ENCODE data around the gene IRF6. TPM values are rescaled to one million over a fixed set of nuclear protein-coding genes. Genes with fewer than 3 reads are reported as not detected.

The IRF6 gene
- total RNA-seq, 1 donor from 2014 or later, result 0.42 TPM

- Mint-ChIP-seq H3K36me3 (ENCODE audit: low read depth) (no peaks in the 10 kb centered on the region), H3K27me3 (peaks cover 37% of the 10 kb centered on the region), H3K27ac (no peak overlapping the region), H3K4me3 (no peak overlapping the region), H3K4me1 (peaks cover 4% of the 10 kb centered on the region), H3K9me3 (no peaks in the 10 kb centered on the region)
- ChIA-PET POLR2A (interaction anchor here (0.8 kb wide), 1 partner anchor 8 kb away, joined by 3 read pairs; no protein-coding TSS in a partner anchor), CTCF (interaction anchor here (0.7 kb wide), 1 partner anchor 244 kb away, joined by 3 read pairs; no protein-coding TSS in a partner anchor)
- TF ChIP-seq CTCF (IDR thresholded peaks at IDR 0.05), result no peak
- no peak for ATAC-seq (ENCODE audit: low read depth)
- intact Hi-C loops (cut with micrococcal nuclease), result no loop called here
- DNase-seq, result no peak
These were observed 13.1 kb upstream of the IRF6 start for GRCh38 chr1:209819058-209819457.

GRCh38 chr1:209817691-209818090 is 11.7 kb upstream of the IRF6 start:
- ChIA-PET POLR2A (no interaction called here), CTCF (interaction anchor here (1.1 kb wide), 1 partner anchor 10 kb away, joined by 3 read pairs; the partner anchor contains the start of gene UTP25)
- no peaks in the 10 kb centered on the region for H3K9me3 Mint-ChIP-seq
- H3K27me3 Mint-ChIP-seq, result peaks cover 33% of the 10 kb centered on the region
- ATAC-seq (ENCODE audit: low read depth) (no peak), DNase-seq (no peak)
- no peak overlapping the region for H3K27ac Mint-ChIP-seq
- no peak for TF ChIP-seq CTCF (IDR thresholded peaks at IDR 0.05)
- intact Hi-C loops (cut with micrococcal nuclease), result no loop called here
- H3K4me1 Mint-ChIP-seq, result peaks cover under 1% of the 10 kb centered on the region
- H3K4me3 Mint-ChIP-seq, result no peak overlapping the region
- H3K36me3 Mint-ChIP-seq (ENCODE audit: low read depth), result no peaks in the 10 kb centered on the region

- POLR2A ChIA-PET, result no interaction called here
- intact Hi-C loops (cut with micrococcal nuclease), result no loop called here
- H3K4me1 Mint-ChIP-seq, result no peaks in the 10 kb centered on the region
- H3K9me3 Mint-ChIP-seq, result no peaks in the 10 kb centered on the region
- TF ChIP-seq CTCF (IDR thresholded peaks at IDR 0.05), result no peak
- DNase-seq (no peak), ATAC-seq (ENCODE audit: low read depth) (no peak)
- CTCF ChIA-PET, result no interaction called here
- H3K4me3 Mint-ChIP-seq, result no peak overlapping the region
- no peak overlapping the region for H3K27ac Mint-ChIP-seq
- H3K27me3 Mint-ChIP-seq, result peaks cover 30% of the 10 kb centered on the region
- H3K36me3 Mint-ChIP-seq (ENCODE audit: low read depth), result no peaks in the 10 kb centered on the region
These were observed 11.0 kb upstream of the IRF6 start for GRCh38 chr1:209816923-209817322.

GRCh38 chr1:209815931-209816341 is 10.0 kb upstream of the IRF6 start:
- Mint-ChIP-seq H3K4me1 (no peaks in the 10 kb centered on the region), H3K9me3 (no peaks in the 10 kb centered on the region), H3K27ac (no peak overlapping the region), H3K36me3 (ENCODE audit: low read depth) (no peaks in the 10 kb centered on the region), H3K4me3 (no peak overlapping the region), H3K27me3 (peaks cover 23% of the 10 kb centered on the region)
- intact Hi-C loops (cut with micrococcal nuclease), result no loop called here
- ATAC-seq (ENCODE audit: low read depth), result no peak
- no peak for DNase-seq
- ChIA-PET POLR2A (no interaction called here), CTCF (interaction anchor here (3.9 kb wide), 1 partner anchor 7 kb away, joined by 17 read pairs; no protein-coding TSS in a partner anchor)
- no peak for TF ChIP-seq CTCF (IDR thresholded peaks at IDR 0.05)

GRCh38 chr1:209815490-209815889 is 9.5 kb upstream of the IRF6 start:
- Mint-ChIP-seq H3K27ac (no peak overlapping the region), H3K4me1 (no peaks in the 10 kb centered on the region), H3K36me3 (ENCODE audit: low read depth) (no peaks in the 10 kb centered on the region), H3K4me3 (no peak overlapping the region), H3K9me3 (no peaks in the 10 kb centered on the region), H3K27me3 (peaks cover 18% of the 10 kb centered on the region)
- DNase-seq (no peak), ATAC-seq (ENCODE audit: low read depth) (no peak)
- no peak for TF ChIP-seq CTCF (IDR thresholded peaks at IDR 0.05)
- ChIA-PET CTCF (interaction anchor here (1.1 to 3.9 kb wide), 2 partner anchors 8 to 12 kb away, joined by 3 to 17 read pairs; no protein-coding TSS in a partner anchor), POLR2A (no interaction called here)
- intact Hi-C loops (cut with micrococcal nuclease), result no loop called here
